ENCODE results near the gene CBARP. TPM values are rescaled to one million over a fixed set of nuclear protein-coding genes. Genes with fewer than 3 reads are reported as not detected.

The CBARP gene
- total and polyA plus RNA-seq, 7 donors = 0.41 to 19.0 (median 0.88) TPM

DNA sequence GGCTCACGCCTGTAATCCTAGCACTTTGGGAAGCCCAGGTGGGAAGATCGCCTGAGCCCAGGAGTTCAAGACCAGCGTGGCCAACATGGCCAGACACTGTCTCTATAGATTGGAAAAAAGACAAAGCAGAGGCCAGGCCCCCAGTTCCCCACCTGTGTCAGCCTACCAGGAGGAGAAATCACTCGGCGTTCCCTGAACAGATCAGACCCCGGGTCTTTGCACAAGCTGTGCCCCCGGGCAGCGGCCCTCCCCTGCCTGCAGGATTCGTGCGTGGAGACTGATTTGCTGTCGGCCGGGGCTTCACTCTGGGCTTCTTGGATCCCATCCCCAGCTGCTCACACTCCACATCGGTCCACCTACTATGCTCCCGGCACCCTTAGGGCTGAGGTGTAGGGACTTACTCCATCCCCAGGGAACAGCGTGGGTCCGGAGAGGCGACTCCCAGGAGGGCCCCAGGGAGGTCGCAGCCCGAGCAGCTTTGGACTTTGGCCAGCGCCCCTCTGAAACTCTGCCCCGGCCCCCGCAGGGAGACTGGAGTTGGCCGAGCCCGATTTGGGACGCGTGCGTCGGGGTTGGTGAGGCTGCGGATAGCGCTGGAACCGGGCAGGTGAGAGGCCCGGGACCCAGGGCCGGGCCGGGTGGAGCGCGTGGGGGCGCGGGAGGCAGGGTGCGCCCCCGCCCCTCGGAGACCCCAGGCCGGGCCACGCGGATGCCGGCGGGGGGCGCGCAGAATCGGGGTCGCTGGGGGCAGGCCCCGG, 47.4 kb upstream of the CBARP start:
- TF ChIP-seq CTCF (IDR thresholded peaks at IDR 0.05) = no peak
- H3K36me3 ChIP-seq (ENCODE audit: insufficient read depth in 1 of 2, low read depth in 1 of 2) = peaks cover 0 to 7% of the 10 kb centered on the region in 2 donors
- intact Hi-C loops (cut with DNase I) = loop anchor here (5.0 to 10.0 kb wide), 3 partner anchors 160 to 240 kb away; partner anchors contain the start of genes ADAMTSL5 (in 1 of the 2) and PLK5 (in 1 of the 2)
- no peak overlapping the region for H3K27ac ChIP-seq
- peaks cover 0 to 57% (median 31%) of the 10 kb centered on the region in 3 donors for H3K27me3 ChIP-seq (ENCODE audit: insufficient read depth in 3 of 3, low read length in 2 of 3)
- H3K4me1 ChIP-seq = peaks cover 5% of the 10 kb centered on the region
- H3K4me3 ChIP-seq = no peak overlapping the region
- WGBS, 3 donors = 16 to 37% (median 22%) methylated on average over 26 to 51 of the region's 51 CpGs
- no peak for DNase-seq
- no peak for ATAC-seq
- no peaks in the 10 kb centered on the region for H3K9me3 ChIP-seq

- intact Hi-C loops (cut with DNase I) = loop anchor here (5.0 to 10.0 kb wide), 3 partner anchors 160 to 240 kb away; partner anchors contain the start of genes ADAMTSL5 (in 1 of the 2) and PLK5 (in 1 of the 2)
- no peak overlapping the region for H3K4me3 ChIP-seq
- H3K36me3 ChIP-seq (ENCODE audit: insufficient read depth in 1 of 2, low read depth in 1 of 2) = peaks cover 0 to 14% of the 10 kb centered on the region in 2 donors
- no peak overlapping the region for H3K27ac ChIP-seq
- no peak for ATAC-seq
- WGBS, 3 donors = 72 to 85% (median 75%) methylated on average over 20 of the region's 20 CpGs
- H3K27me3 ChIP-seq (ENCODE audit: insufficient read depth in 3 of 3, low read length in 2 of 3) = peaks cover 0 to 49% (median 31%) of the 10 kb centered on the region in 3 donors
- no peak for TF ChIP-seq CTCF (IDR thresholded peaks at IDR 0.05)
- peaks cover 5% of the 10 kb centered on the region for H3K4me1 ChIP-seq
- H3K9me3 ChIP-seq = no peaks in the 10 kb centered on the region
- no peak for DNase-seq
These were observed 46.6 kb upstream of the CBARP start for GRCh38 chr19:1284293-1284978.

- Histone ChIP-seq H3K4me3 (no peak overlapping the region), H3K27ac (no peak overlapping the region), H3K9me3 (no peaks in the 10 kb centered on the region), H3K4me1 (peaks cover 5% of the 10 kb centered on the region), H3K36me3 (ENCODE audit: insufficient read depth in 1 of 2, low read depth in 1 of 2) (peaks cover 0 to 20% of the 10 kb centered on the region in 2 donors), H3K27me3 (ENCODE audit: insufficient read depth in 3 of 3, low read length in 2 of 3) (peaks cover 0 to 44% (median 29%) of the 10 kb centered on the region in 3 donors)
- DNase-seq = no peak
- no peak for ATAC-seq
- intact Hi-C loops (cut with DNase I) = loop anchor here (5.0 to 10.0 kb wide), 3 partner anchors 161 to 241 kb away; partner anchors contain the start of genes ADAMTSL5 (in 1 of the 2) and PLK5 (in 1 of the 2)
- TF ChIP-seq CTCF (IDR thresholded peaks at IDR 0.05) = no peak
- 73 to 82% (median 81%) methylated on average over 8 to 12 of the region's 12 CpGs for whole genome bisulfite sequencing, 3 donors
These were observed 46.1 kb upstream of the CBARP start for GRCh38 chr19:1283917-1284292.

DNA sequence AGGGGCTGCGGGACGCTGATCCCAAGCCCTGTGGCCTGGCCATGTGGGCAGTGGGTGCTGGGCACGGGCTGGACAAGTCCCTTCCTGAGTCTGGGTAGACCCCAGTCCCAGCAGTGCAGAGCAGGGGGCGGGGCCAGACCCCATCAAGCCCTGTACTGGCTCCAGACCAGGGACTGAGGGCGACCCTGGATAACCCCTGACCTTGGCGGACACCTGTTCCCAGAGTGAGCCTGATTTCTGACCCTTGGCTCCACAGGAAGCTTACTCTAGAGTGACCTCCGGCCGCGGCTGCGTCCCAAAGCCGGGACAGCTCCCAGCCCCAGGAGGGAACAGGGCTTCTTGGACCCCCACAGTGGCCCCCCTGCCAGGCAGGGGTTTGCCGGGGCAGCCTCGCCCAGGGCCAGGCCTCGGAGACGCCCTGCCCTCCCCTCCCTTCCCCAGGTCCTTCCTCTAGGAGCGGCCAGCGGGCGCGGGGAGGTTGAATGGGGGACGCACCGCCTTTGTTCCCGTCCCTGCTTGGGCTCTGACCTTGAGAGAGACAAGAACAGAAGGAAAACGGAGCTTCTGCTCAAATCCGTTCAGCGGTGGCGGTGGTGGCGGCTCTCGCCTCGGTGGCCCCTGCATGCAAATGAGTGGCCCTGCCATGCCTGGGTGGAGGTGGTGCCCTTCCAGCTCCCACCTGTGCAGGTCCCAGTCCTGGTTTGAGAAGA, 45.6 kb upstream of the CBARP start:
- no peak for TF ChIP-seq CTCF (IDR thresholded peaks at IDR 0.05)
- Histone ChIP-seq H3K27ac (no peak overlapping the region), H3K27me3 (ENCODE audit: insufficient read depth in 3 of 3, low read length in 2 of 3) (peaks cover 0 to 39% (median 28%) of the 10 kb centered on the region in 3 donors), H3K36me3 (ENCODE audit: insufficient read depth in 1 of 2, low read depth in 1 of 2) (peaks cover 0 to 25% of the 10 kb centered on the region in 2 donors), H3K4me3 (no peak overlapping the region), H3K4me1 (peaks cover 5% of the 10 kb centered on the region), H3K9me3 (no peaks in the 10 kb centered on the region)
- WGBS, 3 donors = 42 to 63% (median 60%) methylated on average over 18 to 28 of the region's 29 CpGs
- no peak for DNase-seq
- no peak for ATAC-seq
- intact Hi-C loops (cut with DNase I) = loop anchor here (5.0 to 10.0 kb wide), 3 partner anchors 161 to 241 kb away; partner anchors contain the start of genes ADAMTSL5 (in 1 of the 2) and PLK5 (in 1 of the 2)

All from psoas muscle (tissue), 8 donors.